H9 (cell line): ENCODE results near the gene LRRC70. TPM values are rescaled to one million over a fixed set of nuclear protein-coding genes. Genes with fewer than 3 reads are reported as not detected.

ENCODE experiments used
- DNase-seq: peaks from one replicate; pipeline ENCODE4 v3.0.0-alpha.2; 2017
- H2AFZ ChIP-seq: one replicate; pipeline ENCODE4 v1.6.1; 2013; ENCODE audit warnings: mild to moderate bottlenecking, low read length, control low read depth, moderate library complexity
- H2AK5ac ChIP-seq: 2 replicates; pipeline ENCODE4 v1.6.1; 2013; ENCODE audit warnings: low read length, control low read depth, mixed read lengths; ENCODE audit not compliant: insufficient read length
- H2BK120ac ChIP-seq: one replicate; pipeline ENCODE4 v1.6.1; 2013; ENCODE audit warnings: low read depth, mild to moderate bottlenecking, low read length, control low read depth, inconsistent platforms; ENCODE audit not compliant: poor library complexity, severe bottlenecking
- H2BK12ac ChIP-seq: 2 replicates; pipeline ENCODE4 v1.6.1; 2013; ENCODE audit warnings: low read length, control low read depth, mixed read lengths, low read depth; ENCODE audit not compliant: insufficient read length
- H2BK15ac ChIP-seq: 2 replicates; pipeline ENCODE4 v1.6.1; 2013; ENCODE audit warnings: low read depth, low read length, control low read depth
- H2BK20ac ChIP-seq: one replicate; pipeline ENCODE4 v1.6.1; 2013; ENCODE audit warnings: low read depth, mild to moderate bottlenecking, low read length, control low read depth, inconsistent platforms; ENCODE audit not compliant: poor library complexity, severe bottlenecking
- H2BK5ac ChIP-seq: 2 replicates; pipeline ENCODE4 v1.6.1; 2013; ENCODE audit warnings: low read length, control low read depth, mixed read lengths; ENCODE audit not compliant: insufficient read length
- H3K14ac ChIP-seq: 2 replicates; pipeline ENCODE4 v1.6.1; 2013; ENCODE audit warnings: low read length, control low read depth; ENCODE audit not compliant: insufficient read depth
- H3K18ac ChIP-seq: 2 replicates; pipeline ENCODE4 v1.6.1; 2013; ENCODE audit warnings: low read depth, mild to moderate bottlenecking, mixed read lengths, low read length, control low read depth; ENCODE audit not compliant: insufficient read length
- H3K23ac ChIP-seq: 2 replicates; pipeline ENCODE4 v1.6.1; 2013; ENCODE audit warnings: low read length, control low read depth, mixed read lengths, low read depth; ENCODE audit not compliant: insufficient read length
- H3K23me2 ChIP-seq: 2 replicates; pipeline ENCODE4 v1.6.1; 2013; ENCODE audit warnings: low read depth, mild to moderate bottlenecking, mixed read lengths, low read length, control low read depth; ENCODE audit not compliant: insufficient read length, poor library complexity, severe bottlenecking
- H3K27ac ChIP-seq: 2 replicates; pipeline ENCODE4 v1.5.1; 2013; ENCODE audit warnings: low read length, control low read depth, mixed read lengths, low read depth; ENCODE audit not compliant: insufficient read length
- H3K27me3 ChIP-seq: 2 replicates; pipeline ENCODE4 v1.6.1; 2013; ENCODE audit warnings: low read length, control low read depth, inconsistent platforms; ENCODE audit not compliant: insufficient read depth
- H3K4ac ChIP-seq: 2 replicates; pipeline ENCODE4 v1.6.1; 2013; ENCODE audit warnings: low read depth, mild to moderate bottlenecking, control low read depth, inconsistent platforms, low read length, moderate library complexity
- H3K4me1 ChIP-seq: 2 replicates; pipeline ENCODE4 v1.6.1; 2013; ENCODE audit warnings: low read length, control low read depth, inconsistent platforms; ENCODE audit not compliant: insufficient read depth
- H3K4me2 ChIP-seq: 2 replicates; pipeline ENCODE4 v1.6.1; 2013; ENCODE audit warnings: low read length, control low read depth, mixed read lengths; ENCODE audit not compliant: insufficient read length, insufficient read depth
- H3K56ac ChIP-seq: 2 replicates; pipeline ENCODE4 v1.6.1; 2013; ENCODE audit warnings: low read depth, mild to moderate bottlenecking, mixed read lengths, low read length, control low read depth; ENCODE audit not compliant: insufficient read length
- H3K79me1 ChIP-seq: 2 replicates; pipeline ENCODE4 v1.6.1; 2013; ENCODE audit warnings: low read depth, mild to moderate bottlenecking, moderate library complexity, low read length, control low read depth, inconsistent platforms; ENCODE audit not compliant: insufficient read depth, poor library complexity, severe bottlenecking
- H3K79me2 ChIP-seq: 2 replicates; pipeline ENCODE4 v1.6.1; 2013; ENCODE audit warnings: low read length, control low read depth, inconsistent platforms; ENCODE audit not compliant: insufficient read depth
- H3K9ac ChIP-seq: 2 replicates; pipeline ENCODE4 v1.6.1; 2013; ENCODE audit warnings: low read length, control low read depth, mixed read lengths; ENCODE audit not compliant: insufficient read length; ENCODE audit errors: extremely low read depth
- H3K9me3 ChIP-seq: one replicate; pipeline ENCODE4 v1.6.1; 2013; ENCODE audit warnings: low read depth, low read length, inconsistent platforms; ENCODE audit not compliant: control insufficient read depth
- H3T11ph ChIP-seq: one replicate; pipeline ENCODE4 v1.6.1; 2013; ENCODE audit warnings: mild to moderate bottlenecking, low read length, control low read depth, inconsistent platforms
- H4K20me1 ChIP-seq: one replicate; pipeline ENCODE4 v1.6.1; 2013; ENCODE audit not compliant: control insufficient read depth, insufficient read length, insufficient read depth
- H4K5ac ChIP-seq: 2 replicates; pipeline ENCODE4 v1.6.1; 2013; ENCODE audit warnings: low read depth, mild to moderate bottlenecking, mixed read lengths, low read length, control low read depth; ENCODE audit not compliant: insufficient read length
- H4K8ac ChIP-seq: replicated peaks from 2 replicates; pipeline ENCODE4 v1.6.1; 2013; ENCODE audit warnings: low read length, control low read depth, mixed read lengths, low read depth; ENCODE audit not compliant: insufficient read length
- H4K91ac ChIP-seq: 2 replicates; pipeline ENCODE4 v1.6.1; 2013; ENCODE audit warnings: low read depth, mild to moderate bottlenecking, moderate library complexity, mixed read lengths, low read length, control low read depth; ENCODE audit not compliant: insufficient read length
- H3K27ac Mint-ChIP-seq, 3 experiments: 2 replicates in 2 of 3; 3 replicates in 1 of 3; pipeline ENCODE4 v1.8.0; 2020 to 2021; ENCODE audit warnings: mixed read lengths in 3 of 3, mild to moderate bottlenecking in 1 of 3, moderate library complexity in 1 of 3
- H3K27me3 Mint-ChIP-seq: 2 replicates; pipeline ENCODE4 v1.8.0; 2021; ENCODE audit warnings: low read depth, mild to moderate bottlenecking, moderate library complexity, mixed read lengths
- H3K36me3 Mint-ChIP-seq, 3 experiments: 2 replicates in 2 of 3; 3 replicates in 1 of 3; pipeline ENCODE4 v1.8.0; 2020 to 2021; ENCODE audit warnings: low read depth in 3 of 3, mixed read lengths in 3 of 3; ENCODE audit not compliant: insufficient read depth in 1 of 3
- H3K4me1 Mint-ChIP-seq, 2 experiments: 2 replicates each; pipeline ENCODE4 v1.8.0; 2020; ENCODE audit warnings: mixed read lengths in 2 of 2
- H3K4me3 Mint-ChIP-seq, 2 experiments: 2 replicates in 1 of 2; 3 replicates in 1 of 2; pipeline ENCODE4 v1.8.0; 2020 to 2021; ENCODE audit warnings: mild to moderate bottlenecking in 2 of 2, mixed read lengths in 2 of 2, moderate library complexity in 1 of 2
- H3K9me3 Mint-ChIP-seq, 2 experiments: 2 replicates in 1 of 2; 3 replicates in 1 of 2; pipeline ENCODE4 v1.8.0; 2020; ENCODE audit warnings: mild to moderate bottlenecking in 2 of 2, mixed read lengths in 2 of 2, moderate library complexity in 1 of 2
- CTCF ChIP-seq: fragments of 200-600 bp; sonication (generic); conservative IDR thresholded peaks from 3 replicates; pipeline ENCODE4 v1.8.0; 2021; ENCODE audit warnings: antibody characterized with exemption, mild to moderate bottlenecking
- WGBS: extraction: QIAGEN DNeasy Blood & Tissue Kit; methylation state at CpG from one replicate; pipeline ENCODE4 v1.1.7; 2013; ENCODE audit warnings: missing lambda C conversion rate, low lambda C conversion rate, mixed read lengths; ENCODE audit not compliant: insufficient read length; ENCODE audit errors: extremely low coverage; 5-methylcytosine and 5-hydroxymethylcytosine counted together
- total RNA-seq: library from RNA; stranded (reverse); gene quantifications from 2 replicates; pipeline ENCODE4 v1.2.1, GENCODE V29; 2021

The LRRC70 gene
- total RNA-seq, 1 experiment from 2014 or later: 1.1 TPM

DNA sequence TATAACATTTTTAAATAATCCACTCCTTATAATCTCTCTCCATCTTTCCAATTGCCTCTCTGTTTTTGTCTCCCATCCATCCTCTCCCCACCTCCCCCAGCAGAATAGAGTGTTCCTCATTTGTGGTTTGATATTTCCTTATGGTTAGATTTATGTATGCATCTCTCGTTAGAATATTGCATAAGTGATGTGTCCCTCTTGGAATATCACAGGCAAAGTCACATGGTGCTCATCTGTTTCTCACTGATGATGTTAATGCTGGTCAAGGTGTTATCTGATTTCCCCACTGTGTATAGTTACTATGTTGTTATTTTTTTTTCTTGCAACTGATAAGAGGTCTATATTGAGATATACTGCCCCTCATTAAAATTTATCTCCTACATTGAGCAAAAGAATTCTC lies 3.1 kb upstream of the LRRC70 start:
- no peak for DNase-seq
- H3K4me2 ChIP-seq: no peak overlapping the region
- WGBS: no CpG with 5 or more reads among the region's 1 CpG
- H3K9me3 ChIP-seq: no peaks in the 10 kb centered on the region
- no peak overlapping the region for H2BK120ac ChIP-seq
- H3K79me1 ChIP-seq: no peaks in the 10 kb centered on the region
- H3K27ac ChIP-seq: no peak overlapping the region
- H4K20me1 ChIP-seq: no peaks in the 10 kb centered on the region
- H3K56ac ChIP-seq: no peak overlapping the region
- H3K9ac ChIP-seq: no peak overlapping the region
- H2BK15ac ChIP-seq: no peak overlapping the region
- no peaks in the 10 kb centered on the region for H3K79me2 ChIP-seq
- no peak overlapping the region for H2BK20ac ChIP-seq
- no peak overlapping the region for H3K4ac ChIP-seq
- H3T11ph ChIP-seq: no peak overlapping the region
- Mint-ChIP-seq H3K27me3 (no peaks in the 10 kb centered on the region), H3K9me3 (no peaks in the 10 kb centered on the region), H3K4me1 (peaks cover 2 to 3% of the 10 kb centered on the region in 2 experiments; a peak in 2 of 4 replicates), H3K27ac (no peak overlapping the region), H3K4me3 (no peak overlapping the region; a peak in 1 of 5 replicates), H3K36me3 (no peaks in the 10 kb centered on the region; a peak in 1 of 7 replicates)
- no peak overlapping the region for H3K23ac ChIP-seq
- no peak overlapping the region for H4K91ac ChIP-seq
- H4K8ac ChIP-seq: no peak overlapping the region
- no peak overlapping the region for H2AFZ ChIP-seq
- no peaks in the 10 kb centered on the region for H3K4me1 ChIP-seq
- no peak overlapping the region for H2BK5ac ChIP-seq
- no peak overlapping the region for H3K18ac ChIP-seq
- no peak overlapping the region for H4K5ac ChIP-seq
- no peak overlapping the region for H2AK5ac ChIP-seq
- no peak overlapping the region for H2BK12ac ChIP-seq
- H3K27me3 ChIP-seq: no peaks in the 10 kb centered on the region
- no peak overlapping the region for H3K14ac ChIP-seq
- H3K23me2 ChIP-seq: no peaks in the 10 kb centered on the region
- no peak for TF ChIP-seq CTCF
